OCI-LY7 (cell line): ENCODE measurements around the gene GSK3B.

Source experiments
- CTCF ChIP-seq: fragments of 200-600 bp; sonication (generic); conservative IDR thresholded peaks from 2 replicates; pipeline ENCODE4 v1.5.1; 2014; ENCODE audit warnings: mild to moderate bottlenecking, antibody characterized with exemption, low read length, moderate library complexity, mixed read lengths
- EZH2phosphoT487 ChIP-seq: fragments of 200-600 bp; sonication (generic); IDR thresholded peaks from 2 replicates; pipeline ENCODE4 v1.6.1; 2018; ENCODE audit warnings: low read depth, borderline replicate concordance, mild to moderate bottlenecking, mixed run types, antibody characterized with exemption, low read length, moderate library complexity, mixed read lengths

- TF ChIP-seq CTCF, result no peak
- no peak for TF ChIP-seq EZH2phosphoT487
Observed at GRCh38 chr3:119825820-119826219, 268.4 kb downstream of the GSK3B start.
